HG03575 (cell line): ENCODE measurements around the gene RPL5.

Experiments
- ATAC-seq: cut with Tn5 transposase; IDR thresholded peaks from one replicate; pipeline ENCODE4 v1.9.1; 2021; ENCODE audit not compliant: unreplicated experiment, insufficient number of reproducible peaks, low FRiP score; ENCODE audit errors: extremely low read depth

Gene RPL5

GRCh38 chr1:92817137-92817697, 14.6 kb upstream of the RPL5 start:
- ATAC-seq: no peak

- ATAC-seq: no peak
Measured at GRCh38 chr1:92817986-92818764, 13.7 kb upstream of the RPL5 start.

GRCh38 chr1:92820024-92820423, 11.8 kb upstream of the RPL5 start:
- no peak for ATAC-seq

- no peak for ATAC-seq
Measured at GRCh38 chr1:92820551-92820950, 11.3 kb upstream of the RPL5 start.

- no peak for ATAC-seq
Measured at GRCh38 chr1:92822879-92823278, 9.0 kb upstream of the RPL5 start.

- ATAC-seq: no peak
Measured at GRCh38 chr1:92826792-92827191, 5.0 kb upstream of the RPL5 start.

- no peak for ATAC-seq
Measured at GRCh38 chr1:92831368-92831761, 475 bp upstream of the RPL5 start.

GRCh38 chr1:92832537-92833114, 786 bp downstream of the RPL5 start:
- no peak for ATAC-seq

GRCh38 chr1:92833840-92834239, 2.0 kb downstream of the RPL5 start:
- no peak for ATAC-seq

- ATAC-seq: no peak
Measured at GRCh38 chr1:92834617-92835016, 2.8 kb downstream of the RPL5 start.

- ATAC-seq: no peak
Measured at GRCh38 chr1:92837062-92837461, 5.2 kb downstream of the RPL5 start.

GRCh38 chr1:92838519-92838918, 6.7 kb downstream of the RPL5 start:
- no peak for ATAC-seq

- ATAC-seq: no peak
Measured at GRCh38 chr1:92839442-92839841, 7.6 kb downstream of the RPL5 start.

GRCh38 chr1:92840600-92840999, 8.8 kb downstream of the RPL5 start:
- ATAC-seq: no peak

GRCh38 chr1:92842082-92843045, 10.5 kb downstream of the RPL5 start:
- ATAC-seq: no peak

GRCh38 chr1:92843046-92843423, 11.2 kb downstream of the RPL5 start:
- no peak for ATAC-seq

GRCh38 chr1:92843429-92844352, 11.9 kb downstream of the RPL5 start:
- ATAC-seq: no peak

GRCh38 chr1:92844439-92844838, 12.6 kb downstream of the RPL5 start:
- no peak for ATAC-seq
